ENCODE results near the gene SVBP. TPM values are rescaled to one million over a fixed set of nuclear protein-coding genes. Genes with fewer than 3 reads are reported as not detected.

SVBP gene
- polyA plus RNA-seq, 3 donors, result 19.5 to 56.1 (median 54.3) TPM

- H3K9ac ChIP-seq (ENCODE audit: insufficient read depth, low read length, poor library complexity, severe bottlenecking), result no peak overlapping the region
- intact Hi-C loops (cut with micrococcal nuclease), result no loop called here
- WGBS (ENCODE audit: insufficient coverage), result 81% methylated on average over 3 of the region's 5 CpGs
Observed at GRCh38 chr1:42834803-42835202, 17.6 kb upstream of the SVBP start.

DNA sequence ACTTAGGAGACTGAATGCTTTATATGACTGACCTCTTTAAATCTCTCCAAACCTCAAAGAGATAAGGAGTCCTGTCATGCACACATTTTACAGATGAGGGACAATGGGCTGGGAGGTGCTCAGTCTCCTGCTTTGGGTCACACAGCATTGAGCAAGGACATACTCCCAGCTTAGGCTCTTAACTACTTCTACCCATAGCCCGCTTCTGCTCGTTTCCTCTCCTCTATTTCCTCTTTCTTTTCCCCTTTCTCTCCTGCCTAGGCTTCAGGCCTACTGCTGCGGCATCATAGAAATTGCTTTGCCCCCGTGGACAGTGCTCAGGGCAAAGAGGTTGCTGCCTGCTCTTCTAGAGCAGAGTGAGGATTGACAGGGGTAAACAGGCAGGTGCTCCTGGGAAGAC, 16.8 kb upstream of the SVBP start:
- intact Hi-C loops (cut with micrococcal nuclease), result no loop called here
- Histone ChIP-seq H2AFZ (ENCODE audit: insufficient read depth, low read depth, low read length, poor library complexity, severe bottlenecking) (no peak overlapping the region), H3K27me3 (ENCODE audit: control insufficient read depth in 2 of 2, insufficient read depth in 2 of 2, low read length in 2 of 2) (no peaks in the 10 kb centered on the region), H3K36me3 (replicated peaks in 1 of 2; ENCODE audit: control insufficient read depth in 1 of 2, insufficient read depth in 2 of 2, low read length in 2 of 2) (peaks cover 23 to 37% of the 10 kb centered on the region in 2 donors), H3K9me3 (replicated peaks in 1 of 2; ENCODE audit: control insufficient read depth in 1 of 2, insufficient read depth in 1 of 2, low read length in 2 of 2) (no peaks in the 10 kb centered on the region), H3K79me2 (ENCODE audit: insufficient read depth, low read length) (no peaks in the 10 kb centered on the region), H3K9ac (ENCODE audit: insufficient read depth, low read length, poor library complexity, severe bottlenecking) (no peak overlapping the region), H3K27ac (ENCODE audit: low read depth in 1 of 2, low read length in 2 of 2) (peak overlapping the region; percentile 24 to 61), H3K4me2 (replicated peaks; ENCODE audit: extremely low read depth, low read length, poor library complexity, severe bottlenecking) (no peak overlapping the region), H4K20me1 (ENCODE audit: insufficient read depth, low read length) (no peaks in the 10 kb centered on the region), H3K4me1 (ENCODE audit: control insufficient read depth in 1 of 2, insufficient read depth in 2 of 2, low read length in 2 of 2) (peaks cover 22 to 27% of the 10 kb centered on the region in 2 donors), H3K4me3 (replicated peaks in 1 of 3; ENCODE audit: low read depth in 2 of 3, low read length in 3 of 3) (no peak overlapping the region)
- DNase-seq, result peak in 2 of 3 donors; percentile 14 to 29
- Mint-ChIP-seq H3K4me1 (peaks cover 27% of the 10 kb centered on the region), H3K9me3 (peaks cover 0 to 2% (median 0%) of the 10 kb centered on the region in 7 donors), H3K27ac (peak overlapping the region; percentile 20 to 84 (median 68)), H3K27me3 (ENCODE audit: low read depth in 3 of 3) (no peaks in the 10 kb centered on the region), H3K36me3 (peaks cover 46 to 62% of the 10 kb centered on the region in 2 donors), H3K4me3 (peak overlapping the region in 1 of 2 donors; percentile 15)
- TF ChIP-seq, protein P1, sequence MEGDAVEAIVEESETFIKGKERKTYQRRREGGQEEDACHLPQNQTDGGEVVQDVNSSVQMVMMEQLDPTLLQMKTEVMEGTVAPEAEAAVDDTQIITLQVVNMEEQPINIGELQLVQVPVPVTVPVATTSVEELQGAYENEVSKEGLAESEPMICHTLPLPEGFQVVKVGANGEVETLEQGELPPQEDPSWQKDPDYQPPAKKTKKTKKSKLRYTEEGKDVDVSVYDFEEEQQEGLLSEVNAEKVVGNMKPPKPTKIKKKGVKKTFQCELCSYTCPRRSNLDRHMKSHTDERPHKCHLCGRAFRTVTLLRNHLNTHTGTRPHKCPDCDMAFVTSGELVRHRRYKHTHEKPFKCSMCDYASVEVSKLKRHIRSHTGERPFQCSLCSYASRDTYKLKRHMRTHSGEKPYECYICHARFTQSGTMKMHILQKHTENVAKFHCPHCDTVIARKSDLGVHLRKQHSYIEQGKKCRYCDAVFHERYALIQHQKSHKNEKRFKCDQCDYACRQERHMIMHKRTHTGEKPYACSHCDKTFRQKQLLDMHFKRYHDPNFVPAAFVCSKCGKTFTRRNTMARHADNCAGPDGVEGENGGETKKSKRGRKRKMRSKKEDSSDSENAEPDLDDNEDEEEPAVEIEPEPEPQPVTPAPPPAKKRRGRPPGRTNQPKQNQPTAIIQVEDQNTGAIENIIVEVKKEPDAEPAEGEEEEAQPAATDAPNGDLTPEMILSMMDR (IDR thresholded peaks at IDR 0.05), result no peak
- WGBS (ENCODE audit: insufficient coverage), result no CpG with 5 or more reads among the region's 4 CpGs

More at GRCh38 chr1:42834803-42835202, 17.6 kb upstream of the SVBP start:
- Mint-ChIP-seq H3K27me3 (ENCODE audit: low read depth in 3 of 3) (no peaks in the 10 kb centered on the region), H3K4me3 (no peak overlapping the region), H3K9me3 (peaks cover 0 to 2% (median 0%) of the 10 kb centered on the region in 7 donors), H3K27ac (no peak overlapping the region), H3K4me1 (peaks cover 28% of the 10 kb centered on the region), H3K36me3 (peaks cover 42 to 59% of the 10 kb centered on the region in 2 donors)
- Histone ChIP-seq H3K27ac (ENCODE audit: low read depth in 1 of 2, low read length in 2 of 2) (no peak overlapping the region), H3K79me2 (ENCODE audit: insufficient read depth, low read length) (no peaks in the 10 kb centered on the region), H2AFZ (ENCODE audit: insufficient read depth, low read depth, low read length, poor library complexity, severe bottlenecking) (no peak overlapping the region), H3K4me1 (ENCODE audit: control insufficient read depth in 1 of 2, insufficient read depth in 2 of 2, low read length in 2 of 2) (peaks cover 22 to 27% of the 10 kb centered on the region in 2 donors), H3K36me3 (replicated peaks in 1 of 2; ENCODE audit: control insufficient read depth in 1 of 2, insufficient read depth in 2 of 2, low read length in 2 of 2) (peaks cover 19 to 29% of the 10 kb centered on the region in 2 donors), H4K20me1 (ENCODE audit: insufficient read depth, low read length) (no peaks in the 10 kb centered on the region), H3K4me2 (replicated peaks; ENCODE audit: extremely low read depth, low read length, poor library complexity, severe bottlenecking) (no peak overlapping the region), H3K9me3 (replicated peaks in 1 of 2; ENCODE audit: control insufficient read depth in 1 of 2, insufficient read depth in 1 of 2, low read length in 2 of 2) (no peaks in the 10 kb centered on the region), H3K4me3 (replicated peaks in 1 of 3; ENCODE audit: low read depth in 2 of 3, low read length in 3 of 3) (no peak overlapping the region), H3K27me3 (ENCODE audit: control insufficient read depth in 2 of 2, insufficient read depth in 2 of 2, low read length in 2 of 2) (no peaks in the 10 kb centered on the region)
- TF ChIP-seq, protein P1 (IDR thresholded peaks at IDR 0.05), result no peak
- DNase-seq, result no peak

Measured in CD14-positive monocyte (primary cell).